ENCODE results near the gene ST3GAL3. TPM values are rescaled to one million over a fixed set of nuclear protein-coding genes. Genes with fewer than 3 reads are reported as not detected.
A peak's percentile ranks its signal among the peaks of the same experiment; 100 is the strongest.

The ST3GAL3 gene
- total and polyA plus RNA-seq, 2 of the 13 experiments (the other 11 are each of a cell fraction or from before 2014, with no cell fraction given) = 5.1 to 8.1 TPM

DNA sequence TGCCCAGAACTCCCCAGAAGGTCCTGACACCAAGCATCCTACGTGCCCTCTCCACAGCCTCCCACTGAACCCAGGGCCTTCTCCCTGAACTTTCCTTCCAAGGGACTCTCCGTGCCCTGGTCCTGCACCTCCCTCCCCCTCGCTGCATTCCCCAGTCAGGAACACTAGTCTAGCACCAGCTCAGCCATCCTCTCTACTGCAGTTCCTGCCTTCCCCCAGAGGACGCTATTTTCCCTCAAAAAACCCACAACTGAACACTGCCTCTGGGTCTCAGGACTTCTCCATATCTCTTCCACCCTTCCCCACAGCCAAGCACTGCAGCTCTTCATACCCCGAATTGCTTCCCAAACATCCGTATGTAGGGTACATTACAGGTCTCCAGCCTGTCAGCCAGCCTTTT is 213.7 kb downstream of the ST3GAL3 start:
- Histone ChIP-seq H3K4me3 (replicated peaks in 1 of 3; ENCODE audit: insufficient read depth in 1 of 3, low read depth in 2 of 3, low read length in 3 of 3) (no peak overlapping the region), H3K79me2 (ENCODE audit: insufficient read depth, low read length) (no peaks in the 10 kb centered on the region), H3K36me3 (replicated peaks in 1 of 2; ENCODE audit: control insufficient read depth in 1 of 2, insufficient read depth in 2 of 2, low read length in 2 of 2) (peaks cover 0 to 3% of the 10 kb centered on the region in 2 experiments; a peak in 1 of 5 replicates), H3K27me3 (ENCODE audit: control insufficient read depth in 1 of 2, insufficient read depth in 2 of 2, low read length in 2 of 2) (no peaks in the 10 kb centered on the region), H2AFZ (ENCODE audit: low read length) (no peak overlapping the region), H3K4me1 (ENCODE audit: insufficient read depth, low read length) (no peaks in the 10 kb centered on the region), H3K4me2 (ENCODE audit: low read depth, low read length) (no peak overlapping the region), H3K27ac (ENCODE audit: extremely low read length, insufficient read depth, low read length) (no peak overlapping the region), H3K9me3 (ENCODE audit: low read length) (no peaks in the 10 kb centered on the region), H4K20me1 (ENCODE audit: insufficient read depth, low read length) (no peaks in the 10 kb centered on the region), H3K9ac (ENCODE audit: insufficient read depth, low read depth, low read length) (no peak overlapping the region)
- BruUV-seq (replicated peaks) = no TSS peak
- CTCF ChIA-PET (ENCODE audit: low intra/inter-chr PET ratio, low total read pairs) = no interaction called here
- peak; percentile 22; the same call in 1 of the 3 replicates for ATAC-seq
- no peak for DNase-seq (ENCODE audit: low spot score)
- WGBS (ENCODE audit: low lambda C conversion rate) = 93% methylated on average over 6 of the region's 6 CpGs
- intact Hi-C loops (cut with micrococcal nuclease; ENCODE audit: unreplicated experiment) = no loop called here
- POLR2A ChIA-PET = no interaction called here
- in situ Hi-C loops (cut with HindIII; ENCODE audit: extremely low pct_ligation_motif_present, low pct_unique_long_range_greater_than_20kb) = no loop called here
- FAIRE-seq = no peak
- TF ChIP-seq, protein P1, sequence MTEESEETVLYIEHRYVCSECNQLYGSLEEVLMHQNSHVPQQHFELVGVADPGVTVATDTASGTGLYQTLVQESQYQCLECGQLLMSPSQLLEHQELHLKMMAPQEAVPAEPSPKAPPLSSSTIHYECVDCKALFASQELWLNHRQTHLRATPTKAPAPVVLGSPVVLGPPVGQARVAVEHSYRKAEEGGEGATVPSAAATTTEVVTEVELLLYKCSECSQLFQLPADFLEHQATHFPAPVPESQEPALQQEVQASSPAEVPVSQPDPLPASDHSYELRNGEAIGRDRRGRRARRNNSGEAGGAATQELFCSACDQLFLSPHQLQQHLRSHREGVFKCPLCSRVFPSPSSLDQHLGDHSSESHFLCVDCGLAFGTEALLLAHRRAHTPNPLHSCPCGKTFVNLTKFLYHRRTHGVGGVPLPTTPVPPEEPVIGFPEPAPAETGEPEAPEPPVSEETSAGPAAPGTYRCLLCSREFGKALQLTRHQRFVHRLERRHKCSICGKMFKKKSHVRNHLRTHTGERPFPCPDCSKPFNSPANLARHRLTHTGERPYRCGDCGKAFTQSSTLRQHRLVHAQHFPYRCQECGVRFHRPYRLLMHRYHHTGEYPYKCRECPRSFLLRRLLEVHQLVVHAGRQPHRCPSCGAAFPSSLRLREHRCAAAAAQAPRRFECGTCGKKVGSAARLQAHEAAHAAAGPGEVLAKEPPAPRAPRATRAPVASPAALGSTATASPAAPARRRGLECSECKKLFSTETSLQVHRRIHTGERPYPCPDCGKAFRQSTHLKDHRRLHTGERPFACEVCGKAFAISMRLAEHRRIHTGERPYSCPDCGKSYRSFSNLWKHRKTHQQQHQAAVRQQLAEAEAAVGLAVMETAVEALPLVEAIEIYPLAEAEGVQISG (CRISPR knock-in tag; IDR thresholded peaks at IDR 0.05) = no peak
- TF ChIP-seq, protein P2, sequence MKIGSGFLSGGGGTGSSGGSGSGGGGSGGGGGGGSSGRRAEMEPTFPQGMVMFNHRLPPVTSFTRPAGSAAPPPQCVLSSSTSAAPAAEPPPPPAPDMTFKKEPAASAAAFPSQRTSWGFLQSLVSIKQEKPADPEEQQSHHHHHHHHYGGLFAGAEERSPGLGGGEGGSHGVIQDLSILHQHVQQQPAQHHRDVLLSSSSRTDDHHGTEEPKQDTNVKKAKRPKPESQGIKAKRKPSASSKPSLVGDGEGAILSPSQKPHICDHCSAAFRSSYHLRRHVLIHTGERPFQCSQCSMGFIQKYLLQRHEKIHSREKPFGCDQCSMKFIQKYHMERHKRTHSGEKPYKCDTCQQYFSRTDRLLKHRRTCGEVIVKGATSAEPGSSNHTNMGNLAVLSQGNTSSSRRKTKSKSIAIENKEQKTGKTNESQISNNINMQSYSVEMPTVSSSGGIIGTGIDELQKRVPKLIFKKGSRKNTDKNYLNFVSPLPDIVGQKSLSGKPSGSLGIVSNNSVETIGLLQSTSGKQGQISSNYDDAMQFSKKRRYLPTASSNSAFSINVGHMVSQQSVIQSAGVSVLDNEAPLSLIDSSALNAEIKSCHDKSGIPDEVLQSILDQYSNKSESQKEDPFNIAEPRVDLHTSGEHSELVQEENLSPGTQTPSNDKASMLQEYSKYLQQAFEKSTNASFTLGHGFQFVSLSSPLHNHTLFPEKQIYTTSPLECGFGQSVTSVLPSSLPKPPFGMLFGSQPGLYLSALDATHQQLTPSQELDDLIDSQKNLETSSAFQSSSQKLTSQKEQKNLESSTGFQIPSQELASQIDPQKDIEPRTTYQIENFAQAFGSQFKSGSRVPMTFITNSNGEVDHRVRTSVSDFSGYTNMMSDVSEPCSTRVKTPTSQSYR (CRISPR knock-in tag; IDR thresholded peaks at IDR 0.05; ENCODE audit: borderline replicate concordance) = no peak
- TF ChIP-seq CC2D1A (CRISPR knock-in tag; IDR thresholded peaks at IDR 0.05) (no peak), NFKBIZ (CRISPR knock-in tag; IDR thresholded peaks at IDR 0.05) (no peak), AGO2 (optimal IDR thresholded peaks at IDR 0.05; ENCODE audit: low read depth, low read length) (no peak), SP2 (CRISPR knock-in tag; IDR thresholded peaks at IDR 0.05) (no peak), RFX3 (CRISPR knock-in tag; IDR thresholded peaks at IDR 0.05) (no peak), ZNF33A (CRISPR knock-in tag; IDR thresholded peaks at IDR 0.05; ENCODE audit: borderline replicate concordance) (no peak), KDM5B (CRISPR knock-in tag; IDR thresholded peaks at IDR 0.05; ENCODE audit: borderline replicate concordance) (no peak), PAWR (CRISPR knock-in tag; IDR thresholded peaks at IDR 0.05; ENCODE audit: borderline replicate concordance) (no peak), ZNF761 (CRISPR knock-in tag; conservative IDR thresholded peaks at IDR 0.05) (no peak), HOXA7 (CRISPR knock-in tag; IDR thresholded peaks at IDR 0.05) (no peak), ZNF879 (CRISPR knock-in tag; IDR thresholded peaks at IDR 0.05) (no peak), ESRRA (CRISPR knock-in tag; IDR thresholded peaks at IDR 0.05; ENCODE audit: low read depth) (no peak), ZNF781 (CRISPR knock-in tag; IDR thresholded peaks at IDR 0.05; ENCODE audit: borderline replicate concordance, not compliant biosample characterization) (no peak), ARID2 (CRISPR knock-in tag; IDR thresholded peaks at IDR 0.05; ENCODE audit: borderline replicate concordance) (no peak)
- TF ChIP-seq, protein P3, sequence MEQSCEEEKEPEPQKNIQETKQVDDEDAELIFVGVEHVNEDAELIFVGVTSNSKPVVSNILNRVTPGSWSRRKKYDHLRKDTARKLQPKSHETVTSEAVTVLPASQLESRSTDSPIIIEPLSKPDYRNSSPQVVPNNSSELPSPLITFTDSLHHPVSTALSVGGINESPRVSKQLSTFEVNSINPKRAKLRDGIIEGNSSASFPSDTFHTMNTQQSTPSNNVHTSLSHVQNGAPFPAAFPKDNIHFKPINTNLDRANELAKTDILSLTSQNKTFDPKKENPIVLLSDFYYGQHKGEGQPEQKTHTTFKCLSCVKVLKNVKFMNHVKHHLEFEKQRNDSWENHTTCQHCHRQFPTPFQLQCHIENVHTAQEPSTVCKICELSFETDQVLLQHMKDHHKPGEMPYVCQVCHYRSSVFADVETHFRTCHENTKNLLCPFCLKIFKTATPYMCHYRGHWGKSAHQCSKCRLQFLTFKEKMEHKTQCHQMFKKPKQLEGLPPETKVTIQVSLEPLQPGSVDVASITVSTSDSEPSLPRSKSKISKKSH (CRISPR knock-in tag; IDR thresholded peaks at IDR 0.05; ENCODE audit: borderline replicate concordance) = no peak
- TF ChIP-seq, protein P4, sequence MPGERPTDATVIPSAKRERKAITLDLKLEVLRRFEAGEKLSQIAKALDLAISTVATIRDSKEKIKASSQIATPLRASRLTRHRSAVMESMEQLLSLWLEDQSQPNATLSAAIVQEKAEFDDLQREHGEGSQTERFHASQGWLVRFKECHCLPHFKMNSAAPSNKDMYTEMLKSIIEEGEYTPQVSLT (CRISPR knock-in tag; IDR thresholded peaks at IDR 0.05; ENCODE audit: borderline replicate concordance, low read depth) = no peak

All from HepG2 (cell line).